ENCODE data around the gene ENTPD6. TPM values are rescaled to one million over a fixed set of nuclear protein-coding genes. Genes with fewer than 3 reads are reported as not detected.
"Not testable (repeated sequence)": the region's sequence is repeated elsewhere in the genome, so short reads cannot be mapped to it uniquely, and the experiment has no call there.

The ENTPD6 gene
- total RNA-seq, 2 donors from 2014 or later, result 55.3 to 58.7 TPM

- H3K27me3 Mint-ChIP-seq (ENCODE audit: low read depth), result peaks cover 6% of the 10 kb centered on the region
- no peaks in the 10 kb centered on the region for H3K9me3 Mint-ChIP-seq
- no peak overlapping the region for H3K4me3 Mint-ChIP-seq
- peaks cover 9% of the 10 kb centered on the region for H3K4me1 Mint-ChIP-seq (ENCODE audit: low read depth)
- H3K36me3 Mint-ChIP-seq (ENCODE audit: insufficient read depth in 2 of 2), result no peaks in the 10 kb centered on the region
- DNase-seq, result no peak
- no peak overlapping the region for H3K27ac Mint-ChIP-seq
- ATAC-seq (replicated peaks in 1 of 2), result no peak
These were observed 21.6 kb upstream of the ENTPD6 start for GRCh38 chr20:25173886-25174308.

- Mint-ChIP-seq H3K9me3 (no peaks in the 10 kb centered on the region), H3K4me1 (ENCODE audit: low read depth) (peaks cover 9% of the 10 kb centered on the region), H3K4me3 (no peak overlapping the region), H3K27ac (no peak overlapping the region), H3K36me3 (ENCODE audit: insufficient read depth in 2 of 2) (no peaks in the 10 kb centered on the region), H3K27me3 (ENCODE audit: low read depth) (no peaks in the 10 kb centered on the region)
- no peak for ATAC-seq (replicated peaks in 1 of 2)
- no peak for DNase-seq
These were observed 19.3 kb upstream of the ENTPD6 start for GRCh38 chr20:25176184-25176583.

GRCh38 chr20:25177890-25178321 is 17.6 kb upstream of the ENTPD6 start:
- no peak for ATAC-seq (replicated peaks in 1 of 2)
- Mint-ChIP-seq H3K27ac (no peak overlapping the region), H3K36me3 (ENCODE audit: insufficient read depth in 2 of 2) (peaks cover 0 to 3% of the 10 kb centered on the region in 2 donors)

GRCh38 chr20:25178563-25179438 is 16.7 kb upstream of the ENTPD6 start:
- peaks cover 2 to 8% of the 10 kb centered on the region in 2 donors for H3K36me3 Mint-ChIP-seq (ENCODE audit: insufficient read depth in 2 of 2)
- H3K4me1 Mint-ChIP-seq (ENCODE audit: low read depth), result peaks cover 2% of the 10 kb centered on the region
- DNase-seq, result peak; percentile 18 to 22
- no peak overlapping the region for H3K4me3 Mint-ChIP-seq
- ATAC-seq (replicated peaks in 1 of 2), result peak; percentile 57 to 66
- peaks cover 3% of the 10 kb centered on the region for H3K27me3 Mint-ChIP-seq (ENCODE audit: low read depth)
- no peak overlapping the region for H3K27ac Mint-ChIP-seq
- peaks cover 0 to 3% of the 10 kb centered on the region in 2 donors for H3K9me3 Mint-ChIP-seq

More at GRCh38 chr20:25177890-25178321, 17.6 kb upstream of the ENTPD6 start:
- Mint-ChIP-seq H3K27me3 (ENCODE audit: low read depth) (no peaks in the 10 kb centered on the region), H3K4me3 (no peak overlapping the region), H3K4me1 (ENCODE audit: low read depth) (peaks cover 9% of the 10 kb centered on the region), H3K9me3 (no peaks in the 10 kb centered on the region)
- no peak for DNase-seq

- H3K27ac Mint-ChIP-seq, result no peak overlapping the region
- H3K36me3 Mint-ChIP-seq (ENCODE audit: insufficient read depth in 2 of 2), result peaks cover 2 to 8% of the 10 kb centered on the region in 2 donors
- H3K27me3 Mint-ChIP-seq (ENCODE audit: low read depth), result peaks cover 11% of the 10 kb centered on the region
These were observed 15.9 kb upstream of the ENTPD6 start for GRCh38 chr20:25179439-25180089.

GRCh38 chr20:25184391-25184790 is 11.1 kb upstream of the ENTPD6 start:
- ATAC-seq (replicated peaks in 1 of 2); H3K36me3 Mint-ChIP-seq (ENCODE audit: insufficient read depth in 2 of 2); H3K4me3 Mint-ChIP-seq; H3K9me3 Mint-ChIP-seq; DNase-seq; H3K27ac Mint-ChIP-seq; H3K4me1 Mint-ChIP-seq (ENCODE audit: low read depth): not testable (repeated sequence)
- peaks cover 37% of the 10 kb centered on the region for H3K27me3 Mint-ChIP-seq (ENCODE audit: low read depth)

More at GRCh38 chr20:25179439-25180089, 15.9 kb upstream of the ENTPD6 start:
- H3K4me1 Mint-ChIP-seq (ENCODE audit: low read depth), result no peaks in the 10 kb centered on the region
- ATAC-seq (replicated peaks in 1 of 2), result no peak
- H3K9me3 Mint-ChIP-seq, result peaks cover 0 to 6% of the 10 kb centered on the region in 2 donors
- no peak overlapping the region for H3K4me3 Mint-ChIP-seq
- DNase-seq, result no peak

GRCh38 chr20:25187220-25187619 is 8.3 kb upstream of the ENTPD6 start:
- peaks cover 38% of the 10 kb centered on the region for H3K27me3 Mint-ChIP-seq (ENCODE audit: low read depth)

GRCh38 chr20:25187635-25188034 is 7.9 kb upstream of the ENTPD6 start:
- H3K36me3 Mint-ChIP-seq (ENCODE audit: insufficient read depth in 2 of 2), result peaks cover 7 to 10% of the 10 kb centered on the region in 2 donors
- DNase-seq (no peak), ATAC-seq (replicated peaks in 1 of 2) (no peak)
- H3K27me3 Mint-ChIP-seq (ENCODE audit: low read depth), result peaks cover 38% of the 10 kb centered on the region
- H3K9me3 Mint-ChIP-seq, result peaks cover 0 to 8% of the 10 kb centered on the region in 2 donors
- H3K4me3 Mint-ChIP-seq, result no peak overlapping the region
- no peak overlapping the region for H3K27ac Mint-ChIP-seq
- no peaks in the 10 kb centered on the region for H3K4me1 Mint-ChIP-seq (ENCODE audit: low read depth)

More at GRCh38 chr20:25187220-25187619, 8.3 kb upstream of the ENTPD6 start:
- ATAC-seq (replicated peaks in 1 of 2) (no peak), DNase-seq (no peak)
- Mint-ChIP-seq H3K9me3 (peaks cover 0 to 8% of the 10 kb centered on the region in 2 donors), H3K36me3 (ENCODE audit: insufficient read depth in 2 of 2) (peaks cover 10% of the 10 kb centered on the region in 2 donors), H3K4me1 (ENCODE audit: low read depth) (no peaks in the 10 kb centered on the region), H3K27ac (no peak overlapping the region), H3K4me3 (no peak overlapping the region)

- no peak for ATAC-seq (replicated peaks in 1 of 2)
- Mint-ChIP-seq H3K4me3 (no peak overlapping the region), H3K36me3 (ENCODE audit: insufficient read depth in 2 of 2) (peaks cover 7 to 10% of the 10 kb centered on the region in 2 donors), H3K27me3 (ENCODE audit: low read depth) (peaks cover 38% of the 10 kb centered on the region), H3K9me3 (peaks cover 0 to 8% of the 10 kb centered on the region in 2 donors), H3K4me1 (ENCODE audit: low read depth) (no peaks in the 10 kb centered on the region), H3K27ac (no peak overlapping the region)
- DNase-seq, result no peak
These were observed 7.3 kb upstream of the ENTPD6 start for GRCh38 chr20:25188218-25188617.

GRCh38 chr20:25191051-25191450 is 4.5 kb upstream of the ENTPD6 start:
- no peak for DNase-seq
- no peaks in the 10 kb centered on the region for H3K9me3 Mint-ChIP-seq
- no peaks in the 10 kb centered on the region for H3K36me3 Mint-ChIP-seq (ENCODE audit: insufficient read depth in 2 of 2)
- peaks cover 12% of the 10 kb centered on the region for H3K27me3 Mint-ChIP-seq (ENCODE audit: low read depth)
- ATAC-seq (replicated peaks in 1 of 2), result no peak
- no peak overlapping the region for H3K4me3 Mint-ChIP-seq
- no peak overlapping the region for H3K27ac Mint-ChIP-seq
- H3K4me1 Mint-ChIP-seq (ENCODE audit: low read depth), result peaks cover 9% of the 10 kb centered on the region

GRCh38 chr20:25191689-25192088 is 3.8 kb upstream of the ENTPD6 start:
- no peak overlapping the region for H3K27ac Mint-ChIP-seq

GRCh38 chr20:25193843-25194242 is 1.7 kb upstream of the ENTPD6 start:
- Mint-ChIP-seq H3K9me3 (no peaks in the 10 kb centered on the region), H3K36me3 (ENCODE audit: insufficient read depth in 2 of 2) (no peaks in the 10 kb centered on the region), H3K27me3 (ENCODE audit: low read depth) (peaks cover 5% of the 10 kb centered on the region), H3K4me1 (ENCODE audit: low read depth) (peaks cover 34% of the 10 kb centered on the region), H3K4me3 (peak overlapping the region in 1 of 2 donors; percentile 26), H3K27ac (no peak overlapping the region)
- ATAC-seq (replicated peaks in 1 of 2), result no peak
- no peak for DNase-seq

More at GRCh38 chr20:25191689-25192088, 3.8 kb upstream of the ENTPD6 start:
- H3K4me1 Mint-ChIP-seq (ENCODE audit: low read depth), result peaks cover 16% of the 10 kb centered on the region
- no peak overlapping the region for H3K4me3 Mint-ChIP-seq
- DNase-seq (no peak), ATAC-seq (replicated peaks in 1 of 2) (no peak)
- H3K36me3 Mint-ChIP-seq (ENCODE audit: insufficient read depth in 2 of 2), result no peaks in the 10 kb centered on the region
- H3K9me3 Mint-ChIP-seq, result no peaks in the 10 kb centered on the region
- H3K27me3 Mint-ChIP-seq (ENCODE audit: low read depth), result peaks cover 10% of the 10 kb centered on the region

- peak overlapping the region; percentile 97 for H3K4me3 Mint-ChIP-seq
- H3K27ac Mint-ChIP-seq, result peak overlapping the region; percentile 93
- H3K9me3 Mint-ChIP-seq, result no peaks in the 10 kb centered on the region
- no peak for ATAC-seq (replicated peaks in 1 of 2)
- peaks cover 40% of the 10 kb centered on the region for H3K4me1 Mint-ChIP-seq (ENCODE audit: low read depth)
- no peaks in the 10 kb centered on the region for H3K36me3 Mint-ChIP-seq (ENCODE audit: insufficient read depth in 2 of 2)
- H3K27me3 Mint-ChIP-seq (ENCODE audit: low read depth), result peaks cover under 1% of the 10 kb centered on the region
- no peak for DNase-seq
These were observed 1.1 kb upstream of the ENTPD6 start for GRCh38 chr20:25194333-25194972.

All from activated T-cell treated with anti-CD3 and anti-CD28 coated beads, Interleukin-2, amount 50 U/mL, for 72 hours (primary cell).